Neural progenitor cell (in vitro differentiated cells): Measurements from ENCODE around the gene MYO1F. TPM values are rescaled to one million over a fixed set of nuclear protein-coding genes. Genes with fewer than 3 reads are reported as not detected.
"Not testable (repeated sequence)": the region's sequence is repeated elsewhere in the genome, so short reads cannot be mapped to it uniquely, and the experiment has no call there.

Experiments
- DNase-seq: peaks from one replicate; pipeline ENCODE4 v3.0.0-alpha.2; 2016; ENCODE audit warnings: low spot score
- H2AFZ ChIP-seq: fragments of 200-600 bp; sonication (generic); replicated peaks from 2 replicates; pipeline ENCODE4 v1.6.1; 2016; ENCODE audit warnings: antibody characterized with exemption
- H3F3A ChIP-seq: fragments of 200-600 bp; sonication (generic); 2 replicates; pipeline ENCODE4 v1.6.1; 2016; ENCODE audit warnings: antibody characterized with exemption, low read depth
- H3K27ac ChIP-seq: fragments of 200-600 bp; sonication (generic); 2 replicates; pipeline ENCODE4 v1.5.1; 2016; ENCODE audit warnings: mild to moderate bottlenecking
- H3K27me3 ChIP-seq: fragments of 200-600 bp; sonication (generic); 2 replicates; pipeline ENCODE4 v1.6.1; 2016; ENCODE audit warnings: mild to moderate bottlenecking, moderate library complexity
- H3K36me3 ChIP-seq: fragments of 200-600 bp; sonication (generic); 2 replicates; pipeline ENCODE4 v1.5.1; 2016
- H3K4me1 ChIP-seq: fragments of 200-600 bp; sonication (generic); 2 replicates; pipeline ENCODE4 v1.6.1; 2016; ENCODE audit warnings: mixed run types
- H3K4me2 ChIP-seq: fragments of 200-600 bp; sonication (generic); 2 replicates; pipeline ENCODE4 v1.6.1; 2016
- H3K4me3 ChIP-seq: fragments of 200-600 bp; sonication (generic); 2 replicates; pipeline ENCODE4 v1.5.1; 2016
- H3K79me2 ChIP-seq: fragments of 200-600 bp; sonication (generic); 2 replicates; pipeline ENCODE4 v1.6.1; 2016; ENCODE audit warnings: low read depth
- H3K9ac ChIP-seq: fragments of 200-600 bp; sonication (generic); 2 replicates; pipeline ENCODE4 v1.6.1; 2016
- H3K9me3 ChIP-seq: fragments of 200-600 bp; sonication (generic); 2 replicates; pipeline ENCODE4 v1.5.1; 2016; ENCODE audit warnings: low read depth
- H4K20me1 ChIP-seq: fragments of 200-600 bp; sonication (generic); 2 replicates; pipeline ENCODE4 v1.6.1; 2016; ENCODE audit warnings: low read depth
- H3K27ac Mint-ChIP-seq: 3 replicates; pipeline ENCODE4 v1.8.0; 2021; ENCODE audit warnings: mixed read lengths
- H3K27me3 Mint-ChIP-seq: 2 replicates; pipeline ENCODE4 v1.8.0; 2022; ENCODE audit warnings: low read depth, mild to moderate bottlenecking, inconsistent platforms, moderate library complexity, mixed read lengths; ENCODE audit not compliant: insufficient read depth
- H3K36me3 Mint-ChIP-seq: 3 replicates; pipeline ENCODE4 v1.8.0; 2021; ENCODE audit warnings: mixed read lengths
- H3K4me1 Mint-ChIP-seq: 3 replicates; pipeline ENCODE4 v1.8.0; 2021; ENCODE audit warnings: mixed read lengths
- H3K4me3 Mint-ChIP-seq: 3 replicates; pipeline ENCODE4 v1.8.0; 2021; ENCODE audit warnings: mild to moderate bottlenecking, moderate library complexity, mixed read lengths
- H3K9me3 Mint-ChIP-seq: 3 replicates; pipeline ENCODE4 v1.8.0; 2020; ENCODE audit warnings: mixed read lengths
- CTCF ChIP-seq: fragments of 200-600 bp; sonication (generic); IDR thresholded peaks from 2 replicates; pipeline ENCODE4 v1.5.1; 2017; ENCODE audit warnings: antibody characterized with exemption, mild to moderate bottlenecking
- EZH2 ChIP-seq: fragments of 200-600 bp; sonication (generic); IDR thresholded peaks from 2 replicates; pipeline ENCODE4 v1.6.1; 2017; ENCODE audit warnings: antibody characterized with exemption, mild to moderate bottlenecking, moderate library complexity
- EZH2phosphoT487 ChIP-seq: fragments of 200-600 bp; sonication (generic); IDR thresholded peaks from 2 replicates; pipeline ENCODE4 v1.6.1; 2017; ENCODE audit warnings: antibody characterized with exemption
- total RNA-seq: library from RNA; depleted of rRNA; stranded (reverse); fragments of >200 nt; gene quantifications from 2 replicates; pipeline ENCODE4 v1.2.3, GENCODE V29; 2015; ENCODE audit warnings: low replicate concordance

MYO1F gene
- total RNA-seq, 1 donor from 2014 or later: 0.15 TPM

- Histone ChIP-seq H3K27ac (no peak overlapping the region), H3K79me2 (no peaks in the 10 kb centered on the region), H2AFZ (no peak overlapping the region), H3K4me1 (no peaks in the 10 kb centered on the region), H3K27me3 (no peaks in the 10 kb centered on the region), H4K20me1 (no peaks in the 10 kb centered on the region), H3K4me3 (no peak overlapping the region), H3K9me3 (no peaks in the 10 kb centered on the region), H3F3A (no peaks in the 10 kb centered on the region), H3K9ac (no peak overlapping the region), H3K4me2 (no peak overlapping the region), H3K36me3 (no peaks in the 10 kb centered on the region)
- Mint-ChIP-seq H3K27me3 (peaks cover 6% of the 10 kb centered on the region), H3K27ac (no peak overlapping the region), H3K4me3 (no peak overlapping the region), H3K4me1 (no peaks in the 10 kb centered on the region), H3K9me3 (no peaks in the 10 kb centered on the region), H3K36me3 (no peaks in the 10 kb centered on the region)
- no peak for DNase-seq
- TF ChIP-seq EZH2phosphoT487 (no peak), EZH2 (no peak)
Measured at GRCh38 chr19:8567522-8568172, 9.6 kb downstream of the MYO1F start.

GRCh38 chr19:8566855-8567254, 10.4 kb downstream of the MYO1F start:
- Histone ChIP-seq H2AFZ (no peak overlapping the region), H3F3A (no peaks in the 10 kb centered on the region), H3K9me3 (no peaks in the 10 kb centered on the region), H3K4me1 (no peaks in the 10 kb centered on the region), H3K4me2 (no peak overlapping the region), H3K36me3 (no peaks in the 10 kb centered on the region), H3K27ac (no peak overlapping the region), H3K4me3 (no peak overlapping the region), H4K20me1 (no peaks in the 10 kb centered on the region), H3K9ac (no peak overlapping the region), H3K79me2 (no peaks in the 10 kb centered on the region), H3K27me3 (no peaks in the 10 kb centered on the region)
- no peak overlapping the region for H3K4me3 Mint-ChIP-seq
- H3K27me3 Mint-ChIP-seq: peaks cover 6% of the 10 kb centered on the region
- no peak for TF ChIP-seq EZH2
- TF ChIP-seq CTCF: no peak
- no peak for TF ChIP-seq EZH2phosphoT487
- no peak for DNase-seq
- H3K4me1 Mint-ChIP-seq: no peaks in the 10 kb centered on the region
- no peaks in the 10 kb centered on the region for H3K9me3 Mint-ChIP-seq
- no peaks in the 10 kb centered on the region for H3K36me3 Mint-ChIP-seq
- H3K27ac Mint-ChIP-seq: no peak overlapping the region

GRCh38 chr19:8564866-8565265, 12.4 kb downstream of the MYO1F start:
- H3K27ac ChIP-seq, H3K9me3 Mint-ChIP-seq, H3K36me3 Mint-ChIP-seq, H3K9me3 ChIP-seq, H3K27ac Mint-ChIP-seq, H2AFZ ChIP-seq, H3K4me1 Mint-ChIP-seq, H3K4me2 ChIP-seq, H3K4me1 ChIP-seq, H3K27me3 Mint-ChIP-seq, H3K36me3 ChIP-seq, H3K9ac ChIP-seq, H3K4me3 ChIP-seq, H4K20me1 ChIP-seq, DNase-seq, H3F3A ChIP-seq, H3K4me3 Mint-ChIP-seq, H3K79me2 ChIP-seq, H3K27me3 ChIP-seq: not testable (repeated sequence)

- Mint-ChIP-seq H3K27me3 (peaks cover 3% of the 10 kb centered on the region), H3K4me3 (no peak overlapping the region), H3K36me3 (no peaks in the 10 kb centered on the region), H3K27ac (no peak overlapping the region), H3K9me3 (no peaks in the 10 kb centered on the region), H3K4me1 (peaks cover 9% of the 10 kb centered on the region)
- DNase-seq: no peak
- Histone ChIP-seq H3K9me3 (no peaks in the 10 kb centered on the region), H2AFZ (no peak overlapping the region), H3F3A (no peaks in the 10 kb centered on the region), H3K4me3 (no peak overlapping the region), H3K4me2 (no peak overlapping the region), H3K27me3 (no peaks in the 10 kb centered on the region), H3K27ac (no peak overlapping the region), H3K36me3 (no peaks in the 10 kb centered on the region), H3K79me2 (no peaks in the 10 kb centered on the region), H3K4me1 (no peaks in the 10 kb centered on the region), H3K9ac (no peak overlapping the region), H4K20me1 (no peaks in the 10 kb centered on the region)
- no peak for TF ChIP-seq EZH2phosphoT487
- TF ChIP-seq EZH2: no peak
- TF ChIP-seq CTCF: no peak
Measured at GRCh38 chr19:8561075-8561764, 16.0 kb downstream of the MYO1F start.
